A673 (cell line): ENCODE data around the gene ATP10B. TPM values are rescaled to one million over a fixed set of nuclear protein-coding genes. Genes with fewer than 3 reads are reported as not detected.

Experiments
- BruUV-seq: library from RNA; stranded (reverse); fragments of 400-500 nt; replicated peaks from 2 replicates; lab custom pipeline; 2021; lab: Mats Ljungman, UMichigan
- CTCF ChIA-PET: fragments of 300-600 bp; sonication (Branson Sonifier 250); formaldehyde crosslinking; loops from one replicate; lab custom pipeline; 2022; ENCODE audit warnings: antibody characterized with exemption; lab: Charles Lee
- POLR2A ChIA-PET: fragments of 300-600 bp; sonication (Branson Sonifier 250); formaldehyde crosslinking; loops from one replicate; lab custom pipeline; 2022; ENCODE audit warnings: antibody characterized with exemption; ENCODE audit not compliant: low non-redundant PET; lab: Charles Lee
- DNase-seq: peaks from one replicate; pipeline ENCODE4 v3.0.0-alpha.2; 2015; ENCODE audit warnings: low spot score
- H3K27ac ChIP-seq: fragments of 200-600 bp; sonication (generic); 2 replicates; pipeline ENCODE4 v1.5.1; 2016; ENCODE audit warnings: mixed run types, low read depth, mild to moderate bottlenecking, mixed read lengths, antibody characterized with exemption, low read length; ENCODE audit not compliant: poor library complexity, severe bottlenecking
- H3K27me3 ChIP-seq: fragments of 200-600 bp; sonication (generic); replicated peaks from 2 replicates; pipeline ENCODE4 v1.6.1; 2017; ENCODE audit warnings: mixed run types, low read depth, mild to moderate bottlenecking, mixed read lengths, antibody characterized with exemption, low read length; ENCODE audit not compliant: insufficient read depth, poor library complexity
- H3K36me3 ChIP-seq: fragments of 200-600 bp; sonication (generic); 2 replicates; pipeline ENCODE4 v1.6.1; 2016; ENCODE audit warnings: mixed run types, mild to moderate bottlenecking, mixed read lengths, antibody characterized with exemption, low read length; ENCODE audit not compliant: insufficient read depth, poor library complexity, severe bottlenecking
- H3K4me1 ChIP-seq: fragments of 200-600 bp; sonication (generic); 2 replicates; pipeline ENCODE4 v1.6.1; 2017; ENCODE audit warnings: mixed run types, mild to moderate bottlenecking, mixed read lengths, antibody characterized with exemption, low read length; ENCODE audit not compliant: insufficient read depth, poor library complexity, severe bottlenecking
- H3K4me3 ChIP-seq: fragments of 200-600 bp; sonication (generic); 2 replicates; pipeline ENCODE4 v1.5.1; 2016; ENCODE audit warnings: low read depth, mixed run types, mild to moderate bottlenecking, mixed read lengths, low read length; ENCODE audit not compliant: poor library complexity, severe bottlenecking
- H3K9me3 ChIP-seq: fragments of 200-600 bp; sonication (generic); 2 replicates; pipeline ENCODE4 v1.6.1; 2016; ENCODE audit warnings: mixed run types, low read depth, mild to moderate bottlenecking, mixed read lengths, antibody characterized with exemption, low read length; ENCODE audit not compliant: poor library complexity, severe bottlenecking
- EZH2 ChIP-seq: fragments of 200-600 bp; sonication (generic); IDR thresholded peaks from 2 replicates; pipeline ENCODE4 v1.6.1; 2017; ENCODE audit warnings: borderline replicate concordance, low read depth, mild to moderate bottlenecking, mixed read lengths, antibody characterized with exemption, low read length; ENCODE audit not compliant: poor library complexity, severe bottlenecking
- intact Hi-C: fragments of 100-400 bp; cut with micrococcal nuclease; formaldehyde crosslinking; loops from one replicate; pipeline ENCODE4 v1.10.0; 2022; ENCODE audit not compliant: unreplicated experiment
- total RNA-seq: library from RNA; stranded (reverse); gene quantifications from 2 replicates; pipeline ENCODE4 v1.2.3, GENCODE V29; 2021
- TF ChIP-seq, protein P1 (sequence below): fragments of 300-800, 200-600 bp; sonication (generic); conservative IDR thresholded peaks from 2 replicates; pipeline ENCODE4 v1.5.1; 2017; ENCODE audit warnings: low read depth, mild to moderate bottlenecking, antibody characterized with exemption, low read length, moderate library complexity, mixed read lengths

The ATP10B gene
- total RNA-seq, 1 experiment from 2014 or later, result not detected

DNA sequence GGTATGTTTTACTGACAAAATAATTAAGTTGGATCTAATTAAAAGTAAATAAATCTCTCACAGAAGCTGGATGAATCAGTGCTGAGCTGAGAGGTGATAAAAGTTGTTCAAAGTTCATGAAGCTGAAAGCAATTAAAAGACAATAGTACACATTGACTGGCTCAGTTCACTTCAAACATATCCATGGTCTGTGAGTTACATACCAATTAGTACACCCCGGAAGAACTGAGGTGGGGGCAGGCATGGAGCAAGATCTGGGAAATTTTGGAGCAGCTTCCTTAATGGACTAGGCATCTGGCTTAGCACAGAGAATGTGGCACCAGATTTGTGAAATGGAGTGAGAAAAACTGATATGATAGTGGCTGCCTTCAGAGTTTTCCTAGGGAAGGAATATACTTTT is 152.7 kb downstream of the ATP10B start:
- DNase-seq, result no peak
- no TSS peak for BruUV-seq
- Histone ChIP-seq H3K4me1 (no peaks in the 10 kb centered on the region), H3K27me3 (no peaks in the 10 kb centered on the region), H3K27ac (no peak overlapping the region), H3K4me3 (no peak overlapping the region), H3K36me3 (no peaks in the 10 kb centered on the region), H3K9me3 (no peaks in the 10 kb centered on the region)
- intact Hi-C loops, result no loop called here
- ChIA-PET CTCF (no interaction called here), POLR2A (no interaction called here)
- TF ChIP-seq, protein P1, sequence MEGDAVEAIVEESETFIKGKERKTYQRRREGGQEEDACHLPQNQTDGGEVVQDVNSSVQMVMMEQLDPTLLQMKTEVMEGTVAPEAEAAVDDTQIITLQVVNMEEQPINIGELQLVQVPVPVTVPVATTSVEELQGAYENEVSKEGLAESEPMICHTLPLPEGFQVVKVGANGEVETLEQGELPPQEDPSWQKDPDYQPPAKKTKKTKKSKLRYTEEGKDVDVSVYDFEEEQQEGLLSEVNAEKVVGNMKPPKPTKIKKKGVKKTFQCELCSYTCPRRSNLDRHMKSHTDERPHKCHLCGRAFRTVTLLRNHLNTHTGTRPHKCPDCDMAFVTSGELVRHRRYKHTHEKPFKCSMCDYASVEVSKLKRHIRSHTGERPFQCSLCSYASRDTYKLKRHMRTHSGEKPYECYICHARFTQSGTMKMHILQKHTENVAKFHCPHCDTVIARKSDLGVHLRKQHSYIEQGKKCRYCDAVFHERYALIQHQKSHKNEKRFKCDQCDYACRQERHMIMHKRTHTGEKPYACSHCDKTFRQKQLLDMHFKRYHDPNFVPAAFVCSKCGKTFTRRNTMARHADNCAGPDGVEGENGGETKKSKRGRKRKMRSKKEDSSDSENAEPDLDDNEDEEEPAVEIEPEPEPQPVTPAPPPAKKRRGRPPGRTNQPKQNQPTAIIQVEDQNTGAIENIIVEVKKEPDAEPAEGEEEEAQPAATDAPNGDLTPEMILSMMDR, result no peak
- no peak for TF ChIP-seq EZH2

DNA sequence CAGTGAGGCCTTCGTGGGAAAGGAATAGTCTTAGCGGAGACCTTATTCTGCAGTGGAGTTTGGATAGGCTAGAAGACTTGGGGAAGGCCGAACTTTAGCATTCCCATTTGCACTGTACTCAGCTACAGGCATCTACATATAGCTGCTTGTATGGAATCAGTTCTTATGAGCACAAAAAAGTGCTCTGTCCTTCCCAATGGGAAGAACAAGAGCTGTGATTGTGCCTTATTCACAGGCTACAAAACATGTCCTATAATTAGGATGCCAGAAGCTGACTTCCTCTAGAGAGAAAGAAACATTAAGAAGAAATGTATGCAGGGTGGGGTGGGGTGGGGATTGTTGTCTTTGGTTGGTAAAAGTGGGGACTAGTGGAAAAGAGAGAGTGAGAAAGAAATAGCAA is 154.7 kb downstream of the ATP10B start:
- ChIA-PET CTCF (no interaction called here), POLR2A (no interaction called here)
- no peak overlapping the region for H3K4me3 ChIP-seq
- no TSS peak for BruUV-seq
- H3K4me1 ChIP-seq, result no peaks in the 10 kb centered on the region
- TF ChIP-seq, protein P1, result no peak
- no peak for TF ChIP-seq EZH2
- H3K36me3 ChIP-seq, result no peaks in the 10 kb centered on the region
- H3K9me3 ChIP-seq, result no peaks in the 10 kb centered on the region
- no peak overlapping the region for H3K27ac ChIP-seq
- intact Hi-C loops, result no loop called here
- no peaks in the 10 kb centered on the region for H3K27me3 ChIP-seq
- DNase-seq, result no peak

- DNase-seq, result no peak
- no TSS peak for BruUV-seq
- no peak overlapping the region for H3K4me3 ChIP-seq
- H3K27me3 ChIP-seq, result no peaks in the 10 kb centered on the region
- H3K36me3 ChIP-seq, result no peaks in the 10 kb centered on the region
- no peaks in the 10 kb centered on the region for H3K4me1 ChIP-seq
- intact Hi-C loops, result no loop called here
- ChIA-PET POLR2A (no interaction called here), CTCF (no interaction called here)
- TF ChIP-seq, protein P1, result no peak
- TF ChIP-seq EZH2, result no peak
- no peaks in the 10 kb centered on the region for H3K9me3 ChIP-seq
- H3K27ac ChIP-seq, result no peak overlapping the region
These were observed 157.1 kb downstream of the ATP10B start for GRCh38 chr5:160694896-160695295.
